Spleen (tissue), 11 donors: Measurements from ENCODE around the gene UNC79. TPM values are rescaled to one million over a fixed set of nuclear protein-coding genes. Genes with fewer than 3 reads are reported as not detected.
A peak's percentile ranks its signal among the peaks of the same experiment; 100 is the strongest.

Experiments
- DNase-seq: peaks from one replicate; pipeline ENCODE4 v3.0.0-alpha.2; 2020
- H3K27ac ChIP-seq, 8 donors: fragments of 200-600 bp; sonication (generic) in 7 of 8; 1 replicate in 4 of 8; 2 replicates in 4 of 8; pipeline versions ENCODE4 v1.5.0 to v1.8.0; 2016 to 2021; ENCODE audit warnings: inconsistent platforms in 4 of 8, mild to moderate bottlenecking in 4 of 8, moderate library complexity in 1 of 8
- H3K27me3 ChIP-seq, 7 donors: fragments of 200-600 bp; sonication (generic) in 6 of 7; replicated peaks in 1 of 7; 1 replicate in 4 of 7; 2 replicates in 3 of 7; pipeline versions ENCODE4 v1.5.0 to v1.8.0; 2016 to 2021; ENCODE audit warnings: inconsistent platforms in 3 of 7, mild to moderate bottlenecking in 1 of 7
- H3K36me3 ChIP-seq, 6 donors: fragments of 200-600 bp; sonication (generic) in 5 of 6; 1 replicate in 4 of 6; 2 replicates in 2 of 6; pipeline versions ENCODE4 v1.5.0 to v1.8.0; 2016 to 2021; ENCODE audit warnings: inconsistent platforms in 2 of 6
- H3K4me1 ChIP-seq, 6 donors: fragments of 200-600 bp; sonication (generic) in 5 of 6; 1 replicate in 3 of 6; 2 replicates in 3 of 6; pipeline versions ENCODE4 v1.5.0 to v1.8.0; 2016 to 2021; ENCODE audit warnings: inconsistent platforms in 3 of 6
- H3K4me3 ChIP-seq, 8 donors: fragments of 200-600 bp; sonication (generic) in 7 of 8; 1 replicate in 4 of 8; 2 replicates in 4 of 8; pipeline versions ENCODE4 v1.5.0 to v1.8.0; 2016 to 2021; ENCODE audit warnings: inconsistent platforms in 4 of 8, mild to moderate bottlenecking in 4 of 8, moderate library complexity in 2 of 8
- H3K9me3 ChIP-seq, 8 donors: fragments of 200-600 bp; sonication (generic) in 7 of 8; 1 replicate in 4 of 8; 2 replicates in 4 of 8; pipeline versions ENCODE4 v1.5.0 to v1.8.0; 2016 to 2021; ENCODE audit warnings: inconsistent platforms in 4 of 8
- POLR2A ChIP-seq, 3 donors: fragments of 450-650 bp; IDR thresholded peaks; one replicate each; pipeline ENCODE4 v1.5.1; 2017; ENCODE audit warnings: antibody characterized with exemption in 3 of 3, mild to moderate bottlenecking in 1 of 3
- POLR2AphosphoS5 ChIP-seq, 3 donors: sonication (generic); formaldehyde crosslinking; IDR thresholded peaks; one replicate each; pipeline ENCODE4 v1.5.1; 2017; ENCODE audit warnings: antibody characterized with exemption in 3 of 3
- WGBS, 5 donors: extraction: QIAGEN DNeasy Blood & Tissue Kit in 3 of 5; methylation state at CpG; one replicate each; pipeline versions ENCODE4 v1.1.5 to v1.1.7; 2013 to 2018; 5-methylcytosine and 5-hydroxymethylcytosine counted together
- intact Hi-C: fragments of 100-400 bp; cut with DNase I; formaldehyde crosslinking; loops from one replicate; pipeline ENCODE4 v1.15.0; 2023; ENCODE audit warnings: low total_unique reads
- polyA plus RNA-seq, 3 donors: library from polyadenylated mRNA; stranded (reverse); fragments of 200-250 nt; gene quantifications; one replicate each; pipeline ENCODE4 v1.2.1, GENCODE V29; 2013
- total RNA-seq, 7 donors: library from RNA; depleted of rRNA in 3 of 7; stranded (reverse); fragments of >200 nt in 3 of 7; fragmentation: NEBNext Ultra II Directional in 4 of 7; extraction: Animal tissue kit (Norgen Biotek cat#: 25700) in 4 of 7; gene quantifications; one replicate each; pipeline versions ENCODE4 v1.1.0 to v1.2.1, GENCODE V29; 2016 to 2021
- TF ChIP-seq, protein P1 (sequence below), 11 experiments: fragments of 200-600 bp in 7 of 11; fragments of 450-650 bp in 4 of 11; sonication (generic) in 4 of 11; IDR thresholded peaks in 8 of 11; conservative IDR thresholded peaks in 3 of 11; 1 replicate in 7 of 11; 2 replicates in 4 of 11; pipeline versions ENCODE4 v1.4.0 to v1.8.0; 2016 to 2021; ENCODE audit warnings: antibody characterized with exemption in 11 of 11, inconsistent platforms in 4 of 11, mild to moderate bottlenecking in 1 of 11
- donor health status: healthy with polysubstance abuse.
- donor health status: DM: no; HTN: no; CAD: no; lungs with moderate emphysema.
- donor health status: DM: no; HTN: no; CAD: no.
- donor health status: Bipolar disorder and iron deficiency.
- donor health status: healthy.
- donor health status: DM: no; HTN: no; CAD: no.
- donor health status: DM: yes; HTN: yes; CAD: no.

Gene UNC79
- total and polyA plus RNA-seq, 10 donors = 0.03 to 0.24 (median 0.08) TPM; not detected in 2

- no peak overlapping the region for H3K4me3 ChIP-seq
- intact Hi-C loops = no loop called here
- no peaks in the 10 kb centered on the region for H3K4me1 ChIP-seq
- peak; percentile 49 for DNase-seq
- H3K36me3 ChIP-seq = no peaks in the 10 kb centered on the region
- TF ChIP-seq, protein P1, sequence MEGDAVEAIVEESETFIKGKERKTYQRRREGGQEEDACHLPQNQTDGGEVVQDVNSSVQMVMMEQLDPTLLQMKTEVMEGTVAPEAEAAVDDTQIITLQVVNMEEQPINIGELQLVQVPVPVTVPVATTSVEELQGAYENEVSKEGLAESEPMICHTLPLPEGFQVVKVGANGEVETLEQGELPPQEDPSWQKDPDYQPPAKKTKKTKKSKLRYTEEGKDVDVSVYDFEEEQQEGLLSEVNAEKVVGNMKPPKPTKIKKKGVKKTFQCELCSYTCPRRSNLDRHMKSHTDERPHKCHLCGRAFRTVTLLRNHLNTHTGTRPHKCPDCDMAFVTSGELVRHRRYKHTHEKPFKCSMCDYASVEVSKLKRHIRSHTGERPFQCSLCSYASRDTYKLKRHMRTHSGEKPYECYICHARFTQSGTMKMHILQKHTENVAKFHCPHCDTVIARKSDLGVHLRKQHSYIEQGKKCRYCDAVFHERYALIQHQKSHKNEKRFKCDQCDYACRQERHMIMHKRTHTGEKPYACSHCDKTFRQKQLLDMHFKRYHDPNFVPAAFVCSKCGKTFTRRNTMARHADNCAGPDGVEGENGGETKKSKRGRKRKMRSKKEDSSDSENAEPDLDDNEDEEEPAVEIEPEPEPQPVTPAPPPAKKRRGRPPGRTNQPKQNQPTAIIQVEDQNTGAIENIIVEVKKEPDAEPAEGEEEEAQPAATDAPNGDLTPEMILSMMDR (IDR thresholded peaks at IDR 0.05 in 8 of 11, conservative IDR thresholded peaks at IDR 0.05 in 3 of 11) = no peak
- TF ChIP-seq POLR2AphosphoS5 (IDR thresholded peaks at IDR 0.05) (no peak), POLR2A (IDR thresholded peaks at IDR 0.05) (no peak)
- no peak overlapping the region for H3K27ac ChIP-seq
- no peaks in the 10 kb centered on the region for H3K9me3 ChIP-seq
- 69 to 81% (median 75%) methylated on average over 13 of the region's 13 CpGs for WGBS, 5 donors
- peaks cover 0 to 23% (median 0%) of the 10 kb centered on the region in 7 donors for H3K27me3 ChIP-seq
Observed at GRCh38 chr14:93715279-93715927, 284.7 kb downstream of the UNC79 start.

GRCh38 chr14:93716002-93716745, 285.4 kb downstream of the UNC79 start:
- H3K27ac ChIP-seq = no peak overlapping the region
- no peak overlapping the region for H3K4me3 ChIP-seq
- H3K27me3 ChIP-seq = peaks cover 0 to 23% (median 0%) of the 10 kb centered on the region in 7 donors
- DNase-seq = peak; percentile 49
- intact Hi-C loops = no loop called here
- no peaks in the 10 kb centered on the region for H3K36me3 ChIP-seq
- H3K4me1 ChIP-seq = no peaks in the 10 kb centered on the region
- TF ChIP-seq POLR2A (IDR thresholded peaks at IDR 0.05) = no peak
- no peak for TF ChIP-seq POLR2AphosphoS5 (IDR thresholded peaks at IDR 0.05)
- TF ChIP-seq, protein P1 (IDR thresholded peaks at IDR 0.05 in 8 of 11, conservative IDR thresholded peaks at IDR 0.05 in 3 of 11) = no peak
- 76 to 91% (median 88%) methylated on average over 8 of the region's 8 CpGs for WGBS, 5 donors
- no peaks in the 10 kb centered on the region for H3K9me3 ChIP-seq

- Histone ChIP-seq H3K4me3 (no peak overlapping the region), H3K27me3 (peaks cover 0 to 23% (median 0%) of the 10 kb centered on the region in 7 donors), H3K36me3 (no peaks in the 10 kb centered on the region), H3K27ac (no peak overlapping the region), H3K4me1 (no peaks in the 10 kb centered on the region), H3K9me3 (no peaks in the 10 kb centered on the region)
- intact Hi-C loops = no loop called here
- DNase-seq = peak; percentile 67
- 83 to 93% (median 86%) methylated on average over 10 to 14 of the region's 14 CpGs for WGBS, 5 donors
- TF ChIP-seq POLR2A (IDR thresholded peaks at IDR 0.05) (no peak), POLR2AphosphoS5 (IDR thresholded peaks at IDR 0.05) (no peak)
- TF ChIP-seq, protein P1 (IDR thresholded peaks at IDR 0.05 in 8 of 11, conservative IDR thresholded peaks at IDR 0.05 in 3 of 11) = no peak
Observed at GRCh38 chr14:93716746-93717667, 286.3 kb downstream of the UNC79 start.
